Astrocyte (in vitro differentiated cells and primary cell): Measurements from ENCODE around the gene PDXK.

Source experiments
- EZH2 ChIP-seq: IDR thresholded peaks from 2 replicates; pipeline ENCODE4 v1.6.1; 2012; ENCODE audit warnings: mild to moderate bottlenecking, low read length, inconsistent platforms; ENCODE audit not compliant: insufficient read depth
- TF ChIP-seq, protein P1 (sequence below): IDR thresholded peaks from 2 replicates; pipeline ENCODE4 v1.5.1; 2011; ENCODE audit warnings: low read depth, mild to moderate bottlenecking, inconsistent platforms, low read length, moderate library complexity; ENCODE audit not compliant: insufficient read depth

DNA sequence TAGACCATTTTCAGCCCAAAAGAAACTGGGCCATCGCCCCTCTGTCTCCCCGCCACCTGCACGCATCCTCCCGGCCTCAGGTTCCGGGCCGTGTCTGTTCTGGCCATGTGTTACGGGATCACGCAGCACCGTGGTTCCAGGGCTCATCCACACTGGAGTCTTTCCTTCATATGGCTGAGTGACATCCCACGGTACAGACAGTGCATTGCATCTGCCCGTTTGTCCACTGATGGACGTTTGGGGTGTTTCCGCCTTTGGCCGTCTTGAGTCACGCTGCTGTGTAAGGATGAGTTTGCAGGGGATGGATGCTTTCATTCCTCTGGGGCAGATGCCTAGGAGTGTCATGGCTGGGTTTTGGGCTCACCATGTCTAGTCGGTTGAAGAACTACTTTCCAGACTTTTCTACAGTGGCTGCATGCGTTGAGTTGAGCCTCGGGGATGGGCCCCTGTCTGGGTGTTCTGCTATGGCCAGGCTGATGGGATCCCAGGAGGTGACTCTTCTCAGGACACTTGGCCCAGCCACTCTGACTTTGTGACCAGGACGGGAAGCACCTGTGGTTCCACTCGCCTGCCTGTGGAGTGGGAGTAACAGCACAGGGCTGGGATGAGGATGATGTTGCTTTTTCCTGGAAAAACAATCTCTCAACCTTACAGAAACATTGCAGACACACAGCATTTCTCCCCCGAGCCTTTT lies 87.2 kb downstream of the PDXK start:
- TF ChIP-seq, protein P1, sequence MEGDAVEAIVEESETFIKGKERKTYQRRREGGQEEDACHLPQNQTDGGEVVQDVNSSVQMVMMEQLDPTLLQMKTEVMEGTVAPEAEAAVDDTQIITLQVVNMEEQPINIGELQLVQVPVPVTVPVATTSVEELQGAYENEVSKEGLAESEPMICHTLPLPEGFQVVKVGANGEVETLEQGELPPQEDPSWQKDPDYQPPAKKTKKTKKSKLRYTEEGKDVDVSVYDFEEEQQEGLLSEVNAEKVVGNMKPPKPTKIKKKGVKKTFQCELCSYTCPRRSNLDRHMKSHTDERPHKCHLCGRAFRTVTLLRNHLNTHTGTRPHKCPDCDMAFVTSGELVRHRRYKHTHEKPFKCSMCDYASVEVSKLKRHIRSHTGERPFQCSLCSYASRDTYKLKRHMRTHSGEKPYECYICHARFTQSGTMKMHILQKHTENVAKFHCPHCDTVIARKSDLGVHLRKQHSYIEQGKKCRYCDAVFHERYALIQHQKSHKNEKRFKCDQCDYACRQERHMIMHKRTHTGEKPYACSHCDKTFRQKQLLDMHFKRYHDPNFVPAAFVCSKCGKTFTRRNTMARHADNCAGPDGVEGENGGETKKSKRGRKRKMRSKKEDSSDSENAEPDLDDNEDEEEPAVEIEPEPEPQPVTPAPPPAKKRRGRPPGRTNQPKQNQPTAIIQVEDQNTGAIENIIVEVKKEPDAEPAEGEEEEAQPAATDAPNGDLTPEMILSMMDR = no peak
- TF ChIP-seq EZH2 = no peak
